Mesangial cell (primary cell): ENCODE results near the gene HTRA3. TPM values are rescaled to one million over a fixed set of nuclear protein-coding genes. Genes with fewer than 3 reads are reported as not detected.

Experiments used
- total RNA-seq: library from RNA; depleted of rRNA; stranded (reverse); fragments of >200 nt; gene quantifications from 2 replicates; pipeline ENCODE4 v1.2.3, GENCODE V29; 2015

The HTRA3 gene
- total RNA-seq: 2.1 and 3.8 TPM in 2 replicates

GRCh38 chr4:8269535-8270417 lies at the start of gene HTRA3:
TSS of gene HTRA3 (plus strand) at chr4:8269754. CDS start at chr4:8269969, 215 bp downstream.

Other genes with a start within 250 kb of the HTRA3 start
- gene ABLIM2, start 110.9 kb upstream of the HTRA3 start, total RNA-seq: 10.9 TPM in 1 of 2 replicates, not detected in the other
- 12.4 and 22.2 TPM in 2 replicates for gene SH3TC1, start 70.5 kb upstream of the HTRA3 start, total RNA-seq
- 20.9 and 29.0 TPM in 2 replicates for gene ACOX3, start 171.0 kb downstream of the HTRA3 start, total RNA-seq
- gene TRMT44, start 171.0 kb downstream of the HTRA3 start, total RNA-seq: 12.7 and 17.5 TPM in 2 replicates